Measurements from ENCODE around the gene MIA3.

GRCh38 chr1:222632749-222633148 is 14.9 kb downstream of the MIA3 start:
- TF ChIP-seq CTCF (IDR thresholded peaks at IDR 0.05) (no peak), POLR2AphosphoS5 (IDR thresholded peaks at IDR 0.05) (no peak), POLR2A (IDR thresholded peaks at IDR 0.05) (no peak)
